Glutamatergic neuron (in vitro differentiated cells): Measurements from ENCODE around the gene P4HA1. TPM values are rescaled to one million over a fixed set of nuclear protein-coding genes. Genes with fewer than 3 reads are reported as not detected.
"Not testable (repeated sequence)": the region's sequence is repeated elsewhere in the genome, so short reads cannot be mapped to it uniquely, and the experiment has no call there.

Experiments used
- DNase-seq: peaks from one replicate; pipeline ENCODE4 v3.0.0; 2022
- H3K27ac Mint-ChIP-seq: one replicate; pipeline ENCODE4 v1.8.0; 2020; ENCODE audit warnings: mild to moderate bottlenecking, mixed read lengths, inconsistent platforms; ENCODE audit not compliant: unreplicated experiment
- H3K27me3 Mint-ChIP-seq: one replicate; pipeline ENCODE4 v1.8.0; 2020; ENCODE audit warnings: mild to moderate bottlenecking, moderate library complexity, mixed read lengths, inconsistent platforms; ENCODE audit not compliant: unreplicated experiment
- H3K36me3 Mint-ChIP-seq: one replicate; pipeline ENCODE4 v1.8.0; 2020; ENCODE audit warnings: mild to moderate bottlenecking, mixed read lengths, inconsistent platforms; ENCODE audit not compliant: unreplicated experiment
- H3K4me1 Mint-ChIP-seq: one replicate; pipeline ENCODE4 v1.8.0; 2020; ENCODE audit warnings: mild to moderate bottlenecking, low read depth, mixed read lengths, inconsistent platforms; ENCODE audit not compliant: unreplicated experiment
- H3K4me3 Mint-ChIP-seq: one replicate; pipeline ENCODE4 v1.8.0; 2020; ENCODE audit warnings: mild to moderate bottlenecking, mixed read lengths, inconsistent platforms; ENCODE audit not compliant: unreplicated experiment
- H3K9me3 Mint-ChIP-seq: one replicate; pipeline ENCODE4 v1.8.0; 2020; ENCODE audit warnings: mild to moderate bottlenecking, moderate library complexity, mixed read lengths, inconsistent platforms; ENCODE audit not compliant: unreplicated experiment
- CTCF ChIP-seq: fragments of 200-600 bp; sonication (generic); IDR thresholded peaks from one replicate; pipeline ENCODE4 v1.5.0; 2021; ENCODE audit not compliant: partially characterized antibody, unreplicated experiment
- total RNA-seq: library from RNA; stranded (reverse); fragmentation: NEBNext Ultra II Directional; extraction: Animal tissue kit (Norgen Biotek cat#: 25700); gene quantifications from one replicate; pipeline ENCODE4 v1.2.1, GENCODE V29; 2021; ENCODE audit not compliant: unreplicated experiment

P4HA1 gene
- total RNA-seq, 1 donor from 2014 or later: 3.5 TPM

- no peak overlapping the region for H3K4me3 Mint-ChIP-seq
Measured at GRCh38 chr10:73043319-73043718, 53.3 kb downstream of the P4HA1 start.

GRCh38 chr10:73042130-73042529 lies 54.5 kb downstream of the P4HA1 start:
- TF ChIP-seq CTCF: no peak
- H3K9me3 Mint-ChIP-seq: no peaks in the 10 kb centered on the region
- no peaks in the 10 kb centered on the region for H3K36me3 Mint-ChIP-seq
- H3K4me1 Mint-ChIP-seq: no peaks in the 10 kb centered on the region
- no peaks in the 10 kb centered on the region for H3K27me3 Mint-ChIP-seq
- no peak overlapping the region for H3K4me3 Mint-ChIP-seq
- H3K27ac Mint-ChIP-seq: no peak overlapping the region
- no peak for DNase-seq

More at GRCh38 chr10:73043319-73043718, 53.3 kb downstream of the P4HA1 start:
- Mint-ChIP-seq H3K9me3 (no peaks in the 10 kb centered on the region), H3K4me1 (no peaks in the 10 kb centered on the region), H3K27ac (no peak overlapping the region), H3K36me3 (no peaks in the 10 kb centered on the region), H3K27me3 (no peaks in the 10 kb centered on the region)
- no peak for TF ChIP-seq CTCF
- DNase-seq: no peak

GRCh38 chr10:73039635-73040034 lies 57.0 kb downstream of the P4HA1 start:
- Mint-ChIP-seq H3K27me3 (no peaks in the 10 kb centered on the region), H3K4me3 (no peak overlapping the region), H3K4me1 (no peaks in the 10 kb centered on the region), H3K9me3 (no peaks in the 10 kb centered on the region), H3K36me3 (no peaks in the 10 kb centered on the region), H3K27ac (no peak overlapping the region)
- TF ChIP-seq CTCF: no peak
- no peak for DNase-seq

GRCh38 chr10:73036285-73036684 lies 60.4 kb downstream of the P4HA1 start:
- not testable (repeated sequence) for H3K36me3 Mint-ChIP-seq, H3K4me1 Mint-ChIP-seq, H3K27ac Mint-ChIP-seq, H3K4me3 Mint-ChIP-seq, DNase-seq, H3K9me3 Mint-ChIP-seq, H3K27me3 Mint-ChIP-seq

GRCh38 chr10:73032536-73032935 lies 64.1 kb downstream of the P4HA1 start:
- no peak overlapping the region for H3K4me3 Mint-ChIP-seq
- no peak for TF ChIP-seq CTCF
- no peaks in the 10 kb centered on the region for H3K27me3 Mint-ChIP-seq
- no peak for DNase-seq
- H3K27ac Mint-ChIP-seq: no peak overlapping the region
- H3K9me3 Mint-ChIP-seq: no peaks in the 10 kb centered on the region
- no peaks in the 10 kb centered on the region for H3K36me3 Mint-ChIP-seq
- no peaks in the 10 kb centered on the region for H3K4me1 Mint-ChIP-seq

GRCh38 chr10:73026623-73027022 lies 70.0 kb downstream of the P4HA1 start:
- not testable (repeated sequence) for H3K36me3 Mint-ChIP-seq

GRCh38 chr10:73023455-73024070 lies 73.1 kb downstream of the P4HA1 start:
- not testable (repeated sequence) for H3K4me3 Mint-ChIP-seq, H3K4me1 Mint-ChIP-seq, H3K36me3 Mint-ChIP-seq, H3K27me3 Mint-ChIP-seq, DNase-seq, H3K27ac Mint-ChIP-seq, H3K9me3 Mint-ChIP-seq

More at GRCh38 chr10:73026623-73027022, 70.0 kb downstream of the P4HA1 start:
- DNase-seq, H3K4me1 Mint-ChIP-seq, H3K4me3 Mint-ChIP-seq, H3K27me3 Mint-ChIP-seq, H3K9me3 Mint-ChIP-seq, H3K27ac Mint-ChIP-seq: not testable (repeated sequence)

- not testable (repeated sequence) for H3K27me3 Mint-ChIP-seq, H3K9me3 Mint-ChIP-seq, H3K4me3 Mint-ChIP-seq, H3K27ac Mint-ChIP-seq, DNase-seq, H3K36me3 Mint-ChIP-seq, H3K4me1 Mint-ChIP-seq
Measured at GRCh38 chr10:73022961-73023360, 73.7 kb downstream of the P4HA1 start.
